ENCODE results near the gene SAMD4A. TPM values are rescaled to one million over a fixed set of nuclear protein-coding genes. Genes with fewer than 3 reads are reported as not detected.

SAMD4A gene
- total RNA-seq, 4 donors from 2014 or later = 39.8 to 53.3 (median 48.0) TPM

- no peaks in the 10 kb centered on the region for H3K9me3 ChIP-seq
- 96 to 97% methylated on average over 5 of the region's 5 CpGs for WGBS, 2 donors
- peaks cover 0 to 98% (median 5%) of the 10 kb centered on the region in 3 donors for H3K36me3 ChIP-seq
- no peak for DNase-seq (ENCODE audit: low spot score in 2 of 2)
- H3K4me1 ChIP-seq = no peaks in the 10 kb centered on the region
- no peak overlapping the region for H3K4me3 ChIP-seq
- H3K27me3 ChIP-seq = no peaks in the 10 kb centered on the region
- no peak overlapping the region for H3K27ac ChIP-seq
- TF ChIP-seq POLR2A (IDR thresholded peaks at IDR 0.05) = no peak
- no peak for TF ChIP-seq EP300 (IDR thresholded peaks at IDR 0.05)
These were observed 216.7 kb downstream of the SAMD4A start for GRCh38 chr14:54783660-54784015.

- DNase-seq (ENCODE audit: low spot score in 2 of 2) = no peak
- Histone ChIP-seq H3K4me1 (no peaks in the 10 kb centered on the region), H3K27me3 (no peaks in the 10 kb centered on the region), H3K27ac (no peak overlapping the region), H3K4me3 (no peak overlapping the region), H3K36me3 (peaks cover 0 to 98% (median 5%) of the 10 kb centered on the region in 3 donors), H3K9me3 (no peaks in the 10 kb centered on the region)
- WGBS, 2 donors = 88 to 91% methylated on average over 6 of the region's 6 CpGs
- TF ChIP-seq EP300 (IDR thresholded peaks at IDR 0.05) (no peak), CTCF (IDR thresholded peaks at IDR 0.05) (no peak), POLR2A (IDR thresholded peaks at IDR 0.05) (no peak)
These were observed 217.1 kb downstream of the SAMD4A start for GRCh38 chr14:54784060-54784459.

GRCh38 chr14:54784657-54785056 lies 217.7 kb downstream of the SAMD4A start:
- no peak overlapping the region for H3K4me3 ChIP-seq
- no peak overlapping the region for H3K27ac ChIP-seq
- no peaks in the 10 kb centered on the region for H3K4me1 ChIP-seq
- TF ChIP-seq EP300 (IDR thresholded peaks at IDR 0.05) = no peak
- TF ChIP-seq POLR2A (IDR thresholded peaks at IDR 0.05) = no peak
- TF ChIP-seq CTCF (IDR thresholded peaks at IDR 0.05) = no peak
- H3K27me3 ChIP-seq = no peaks in the 10 kb centered on the region
- no peaks in the 10 kb centered on the region for H3K9me3 ChIP-seq
- 92 to 93% methylated on average over 4 of the region's 4 CpGs for WGBS, 2 donors
- peaks cover 0 to 98% (median 5%) of the 10 kb centered on the region in 3 donors for H3K36me3 ChIP-seq
- DNase-seq (ENCODE audit: low spot score in 2 of 2) = no peak

- Histone ChIP-seq H3K36me3 (peaks cover 0 to 98% (median 5%) of the 10 kb centered on the region in 3 donors), H3K27me3 (no peaks in the 10 kb centered on the region), H3K9me3 (no peaks in the 10 kb centered on the region), H3K4me3 (no peak overlapping the region), H3K27ac (no peak overlapping the region), H3K4me1 (no peaks in the 10 kb centered on the region)
- no peak for TF ChIP-seq CTCF (IDR thresholded peaks at IDR 0.05)
- no peak for TF ChIP-seq POLR2A (IDR thresholded peaks at IDR 0.05)
- TF ChIP-seq EP300 (IDR thresholded peaks at IDR 0.05) = no peak
- WGBS, 2 donors = 84 to 85% methylated on average over 8 of the region's 8 CpGs
- DNase-seq (ENCODE audit: low spot score in 2 of 2) = no peak
These were observed 218.3 kb downstream of the SAMD4A start for GRCh38 chr14:54785136-54785777.

- H3K27ac ChIP-seq = no peak overlapping the region
- 86 to 87% methylated on average over 5 of the region's 5 CpGs for WGBS, 2 donors
- H3K4me1 ChIP-seq = no peaks in the 10 kb centered on the region
- H3K36me3 ChIP-seq = peaks cover 0 to 98% (median 5%) of the 10 kb centered on the region in 3 donors
- no peaks in the 10 kb centered on the region for H3K27me3 ChIP-seq
- TF ChIP-seq POLR2A (IDR thresholded peaks at IDR 0.05) (no peak), CTCF (IDR thresholded peaks at IDR 0.05) (no peak), EP300 (IDR thresholded peaks at IDR 0.05) (no peak)
- H3K4me3 ChIP-seq = no peak overlapping the region
- no peak for DNase-seq (ENCODE audit: low spot score in 2 of 2)
- no peaks in the 10 kb centered on the region for H3K9me3 ChIP-seq
These were observed 219.1 kb downstream of the SAMD4A start for GRCh38 chr14:54785778-54786770.

Data from tibial nerve (tissue), 4 donors.